OCI-LY7 (cell line): ENCODE data around the gene PLCB2. TPM values are rescaled to one million over a fixed set of nuclear protein-coding genes. Genes with fewer than 3 reads are reported as not detected.

Source experiments
- BruUV-seq: library from RNA; stranded (reverse); fragments of 400-500 nt; replicated peaks from 2 replicates; lab custom pipeline; 2021; lab: Mats Ljungman, UMichigan
- CTCF ChIA-PET: fragments of 300-600 bp; sonication (Branson Sonifier 250); formaldehyde crosslinking; loops from one replicate; lab custom pipeline; 2022; ENCODE audit warnings: antibody characterized with exemption; ENCODE audit not compliant: unreplicated experiment; lab: Charles Lee
- POLR2A ChIA-PET: fragments of 300-600 bp; sonication (Branson Sonifier 250); formaldehyde crosslinking; loops from one replicate; lab custom pipeline; 2022; ENCODE audit warnings: antibody characterized with exemption; lab: Charles Lee
- DNase-seq: peaks from one replicate; pipeline ENCODE4 v3.0.0-alpha.2; 2015; ENCODE audit warnings: low spot score
- H2AFZ ChIP-seq: fragments of 200-600 bp; sonication (generic), shearing (Covaris generic); 2 replicates; pipeline ENCODE4 v1.6.1; 2014; ENCODE audit warnings: mild to moderate bottlenecking, antibody characterized with exemption, low read length, moderate library complexity
- H3K27ac ChIP-seq: fragments of 200-600 bp; sonication (generic); 2 replicates; pipeline ENCODE4 v1.5.1; 2014; ENCODE audit warnings: mixed run types, low read depth, mild to moderate bottlenecking, moderate library complexity, low read length, inconsistent platforms; ENCODE audit not compliant: poor library complexity, severe bottlenecking
- H3K36me3 ChIP-seq: fragments of 200-600 bp; sonication (generic); 2 replicates; pipeline ENCODE4 v1.6.1; 2014; ENCODE audit warnings: mild to moderate bottlenecking, antibody characterized with exemption, low read length, moderate library complexity, mixed read lengths; ENCODE audit not compliant: insufficient read depth
- H3K4me1 ChIP-seq: fragments of 200-600 bp; sonication (generic); 2 replicates; pipeline ENCODE4 v1.5.1; 2014; ENCODE audit warnings: mild to moderate bottlenecking, low read length; ENCODE audit not compliant: insufficient read depth, poor library complexity, severe bottlenecking
- H3K4me2 ChIP-seq: fragments of 200-600 bp; sonication (generic); 2 replicates; pipeline ENCODE4 v1.6.1; 2014; ENCODE audit warnings: mild to moderate bottlenecking, low read length
- H3K4me3 ChIP-seq: fragments of 200-600 bp; sonication (generic); 2 replicates; pipeline ENCODE4 v1.5.1; 2014; ENCODE audit warnings: mild to moderate bottlenecking, low read depth, low read length; ENCODE audit not compliant: poor library complexity, severe bottlenecking
- H3K79me2 ChIP-seq: fragments of 200-600 bp; sonication (generic); 2 replicates; pipeline ENCODE4 v1.6.1; 2016; ENCODE audit warnings: low read depth, mild to moderate bottlenecking, low read length, moderate library complexity, mixed read lengths; ENCODE audit not compliant: insufficient read depth
- H3K9me2 ChIP-seq: fragments of 200-600 bp; sonication (generic); 2 replicates; pipeline ENCODE4 v1.6.1; 2016; ENCODE audit warnings: mild to moderate bottlenecking, low read length, mixed read lengths; ENCODE audit not compliant: insufficient read depth
- H3K9me3 ChIP-seq: fragments of 200-600 bp; sonication (generic); 2 replicates; pipeline ENCODE4 v1.6.1; 2014; ENCODE audit warnings: mild to moderate bottlenecking, mixed run types, low read length, mixed read lengths
- H4K20me1 ChIP-seq: fragments of 200-600 bp; sonication (generic); 2 replicates; pipeline ENCODE4 v1.6.1; 2014; ENCODE audit warnings: mild to moderate bottlenecking, antibody characterized with exemption, low read length, moderate library complexity, mixed read lengths; ENCODE audit not compliant: insufficient read depth
- CTCF ChIP-seq: fragments of 200-600 bp; sonication (generic); conservative IDR thresholded peaks from 2 replicates; pipeline ENCODE4 v1.5.1; 2014; ENCODE audit warnings: mild to moderate bottlenecking, antibody characterized with exemption, low read length, moderate library complexity, mixed read lengths
- EZH2phosphoT487 ChIP-seq: fragments of 200-600 bp; sonication (generic); IDR thresholded peaks from 2 replicates; pipeline ENCODE4 v1.6.1; 2018; ENCODE audit warnings: low read depth, borderline replicate concordance, mild to moderate bottlenecking, mixed run types, antibody characterized with exemption, low read length, moderate library complexity, mixed read lengths
- intact Hi-C: fragments of 100-400 bp; cut with micrococcal nuclease; formaldehyde crosslinking; loops from one replicate; pipeline ENCODE4 v1.10.0; 2022; ENCODE audit not compliant: unreplicated experiment
- total RNA-seq, 2 experiments: library from RNA; depleted of rRNA in 1 of 2; stranded (reverse); fragments of >200 nt in 1 of 2; shearing (Covaris generic) in 1 of 2; gene quantifications; 2 replicates each; pipeline ENCODE4 v1.2.3, GENCODE V29; 2014 to 2022

PLCB2 gene
- total RNA-seq, 2 experiments from 2014 or later: 9.6 TPM; not detected in 1

- POLR2A ChIA-PET: no interaction called here
- H3K4me3 ChIP-seq: no peak overlapping the region
- H3K4me1 ChIP-seq: peaks cover 13% of the 10 kb centered on the region
- no peaks in the 10 kb centered on the region for H3K9me2 ChIP-seq
- intact Hi-C loops: no loop called here
- H3K4me2 ChIP-seq: no peak overlapping the region
- no peaks in the 10 kb centered on the region for H3K9me3 ChIP-seq
- BruUV-seq: no TSS peak
- no peak for DNase-seq
- no peaks in the 10 kb centered on the region for H3K36me3 ChIP-seq
- no peak overlapping the region for H2AFZ ChIP-seq
- CTCF ChIA-PET: no interaction called here
- no peak overlapping the region for H3K27ac ChIP-seq
- H3K79me2 ChIP-seq: no peaks in the 10 kb centered on the region
- TF ChIP-seq EZH2phosphoT487 (no peak), CTCF (no peak)
- H4K20me1 ChIP-seq: no peaks in the 10 kb centered on the region
Measured at GRCh38 chr15:40241269-40242212, 66.2 kb downstream of the PLCB2 start.

DNA sequence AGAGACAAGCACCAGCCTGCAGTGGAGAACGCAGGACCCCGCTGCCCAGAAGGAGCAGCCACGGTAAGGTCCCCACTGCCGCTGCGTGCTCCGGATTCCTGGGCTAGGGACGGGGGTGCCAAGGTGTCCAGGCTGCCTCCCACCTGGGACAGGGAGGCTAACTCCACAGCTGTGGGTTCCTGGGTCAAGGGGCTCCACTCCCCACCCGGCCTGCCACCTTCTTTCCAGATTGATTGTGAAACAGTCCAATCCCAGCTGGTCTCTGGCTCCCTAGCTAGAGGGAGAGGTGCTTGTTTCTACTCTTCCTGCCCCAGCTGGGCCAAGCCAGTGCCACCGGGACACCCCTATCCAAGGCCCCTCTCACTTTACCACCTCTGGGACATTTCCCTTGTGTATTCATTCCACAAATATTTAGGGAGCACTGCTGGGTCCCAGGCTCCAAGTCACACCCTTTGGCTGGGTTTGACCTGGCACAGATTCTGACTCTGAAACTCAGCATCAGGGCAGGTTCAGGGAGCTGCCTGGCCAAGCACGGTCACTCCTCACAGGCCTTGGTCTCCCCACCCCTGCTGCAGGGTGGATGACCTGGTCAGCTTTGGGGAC lies 67.0 kb downstream of the PLCB2 start:
- H2AFZ ChIP-seq: no peak overlapping the region
- no peaks in the 10 kb centered on the region for H3K36me3 ChIP-seq
- no TSS peak for BruUV-seq
- DNase-seq: no peak
- H3K79me2 ChIP-seq: no peaks in the 10 kb centered on the region
- peaks cover 13% of the 10 kb centered on the region for H3K4me1 ChIP-seq
- no peaks in the 10 kb centered on the region for H3K9me3 ChIP-seq
- TF ChIP-seq CTCF (no peak), EZH2phosphoT487 (no peak)
- no peak overlapping the region for H3K4me2 ChIP-seq
- no peaks in the 10 kb centered on the region for H3K9me2 ChIP-seq
- ChIA-PET CTCF (no interaction called here), POLR2A (no interaction called here)
- H3K4me3 ChIP-seq: no peak overlapping the region
- no peaks in the 10 kb centered on the region for H4K20me1 ChIP-seq
- intact Hi-C loops: no loop called here
- H3K27ac ChIP-seq: no peak overlapping the region
